ENCODE data around the gene BPNT1.
"Not testable (repeated sequence)": the region's sequence is repeated elsewhere in the genome, so short reads cannot be mapped to it uniquely, and the experiment has no call there.

BPNT1 gene

DNA sequence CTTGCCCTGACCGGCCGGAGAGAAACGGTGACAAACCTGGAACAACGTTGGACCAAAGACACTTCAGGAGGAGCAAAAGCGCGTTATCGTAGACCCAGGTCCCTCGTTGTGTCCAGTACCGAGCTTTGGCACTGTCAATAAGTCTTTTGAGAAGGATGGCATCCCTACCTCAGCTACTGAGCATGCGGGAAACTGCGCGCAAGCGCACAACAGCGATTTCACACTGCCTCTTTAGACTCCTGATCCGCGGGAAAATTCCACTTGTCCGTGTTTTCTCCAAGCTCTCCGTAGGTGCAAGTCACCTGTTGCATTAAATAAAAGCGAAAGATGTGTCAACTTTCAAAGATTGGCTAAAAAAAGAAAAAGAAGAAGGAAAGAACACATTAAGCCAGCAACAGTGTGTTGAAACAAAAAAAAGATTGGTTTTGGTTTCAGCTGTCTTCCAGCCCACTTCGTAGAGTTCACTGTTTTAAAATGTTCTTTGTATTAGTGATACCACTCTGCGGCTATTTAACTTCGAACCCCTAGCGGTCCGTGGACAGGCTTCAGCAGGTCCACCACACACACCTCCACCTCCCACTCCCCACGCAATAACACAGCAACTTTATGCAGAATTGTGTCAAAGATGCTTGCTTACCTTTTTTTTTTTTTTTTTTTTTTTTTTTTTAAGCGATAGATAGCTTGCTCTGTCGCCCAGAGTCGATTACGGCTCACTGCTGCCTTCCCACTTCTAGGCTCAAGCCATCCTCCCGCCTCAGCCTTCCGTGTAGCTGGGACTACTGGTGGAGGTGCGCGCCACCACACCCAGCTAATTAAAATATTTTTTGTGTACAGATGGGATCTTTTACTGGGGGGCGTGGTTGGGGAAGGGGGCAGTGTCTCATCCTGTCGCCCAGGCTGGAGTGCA, at the start of gene BPNT1:
TSS of gene BPNT1 (minus strand) at position 139 of the 907 bp plus-strand sequence. CDS start 9,942 bp downstream, outside the sequence.
- peak; percentile 93 for DNase-seq

GRCh38 chr1:220137019-220137786, 47.6 kb upstream of the BPNT1 start:
- no peak for DNase-seq

GRCh38 chr1:220135755-220136154, 46.2 kb upstream of the BPNT1 start:
- no peak for DNase-seq

DNA sequence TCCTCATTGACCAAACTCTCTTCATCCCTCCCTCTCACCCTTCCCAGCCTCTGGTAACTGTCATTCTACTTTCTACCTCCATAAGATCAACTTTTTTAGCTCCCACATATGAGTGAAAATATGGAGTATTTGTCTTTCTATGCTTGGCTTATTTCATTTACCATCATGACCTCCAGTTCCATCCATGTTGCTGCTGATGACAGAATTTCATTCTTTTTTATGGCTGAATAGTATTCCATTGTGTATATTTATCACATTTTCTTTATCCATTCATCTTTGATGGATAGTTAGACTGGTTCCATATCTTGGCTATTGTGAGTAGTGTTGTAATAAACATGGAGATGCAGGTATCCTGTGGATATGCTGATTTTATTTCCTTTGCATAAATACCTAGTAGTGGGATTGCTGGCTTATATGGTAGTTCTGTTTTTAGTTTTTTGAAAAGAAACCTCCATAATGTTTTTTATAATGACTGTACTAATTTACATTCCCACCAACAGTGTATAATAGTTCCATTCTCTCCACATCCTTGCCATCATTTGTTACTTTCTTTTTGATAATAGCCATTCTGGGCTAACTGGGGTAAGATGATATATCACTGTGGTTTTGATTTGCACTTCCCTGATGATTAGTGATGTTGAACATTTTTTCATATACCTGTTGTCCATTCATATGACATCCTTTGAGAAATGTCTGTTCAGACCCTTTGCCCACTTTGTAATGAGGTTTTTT, 40.1 kb upstream of the BPNT1 start:
- no peak for DNase-seq

DNA sequence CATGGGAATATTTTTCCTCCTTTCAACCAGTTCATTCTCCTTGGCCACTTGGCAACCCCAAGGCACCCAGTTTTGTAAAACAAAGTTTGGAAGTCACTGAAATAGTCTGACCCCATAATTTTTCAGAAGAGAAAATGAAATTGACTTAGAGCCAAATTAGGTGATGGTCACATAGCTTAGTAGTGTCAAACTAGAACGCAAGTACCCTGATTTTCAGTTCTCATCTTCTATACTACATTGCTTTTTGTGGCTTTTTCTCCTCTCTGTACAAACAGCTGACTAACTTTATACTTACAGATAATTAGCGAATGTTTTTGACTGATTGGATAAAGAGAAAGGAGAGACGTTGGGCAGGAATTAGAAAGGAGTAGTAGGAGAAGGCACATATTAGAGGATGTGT, 37.5 kb upstream of the BPNT1 start:
- no peak for DNase-seq

GRCh38 chr1:220124542-220124941, 35.0 kb upstream of the BPNT1 start:
- no peak for DNase-seq

- no peak for DNase-seq
These were observed 34.3 kb upstream of the BPNT1 start for GRCh38 chr1:220123889-220124288.

DNA sequence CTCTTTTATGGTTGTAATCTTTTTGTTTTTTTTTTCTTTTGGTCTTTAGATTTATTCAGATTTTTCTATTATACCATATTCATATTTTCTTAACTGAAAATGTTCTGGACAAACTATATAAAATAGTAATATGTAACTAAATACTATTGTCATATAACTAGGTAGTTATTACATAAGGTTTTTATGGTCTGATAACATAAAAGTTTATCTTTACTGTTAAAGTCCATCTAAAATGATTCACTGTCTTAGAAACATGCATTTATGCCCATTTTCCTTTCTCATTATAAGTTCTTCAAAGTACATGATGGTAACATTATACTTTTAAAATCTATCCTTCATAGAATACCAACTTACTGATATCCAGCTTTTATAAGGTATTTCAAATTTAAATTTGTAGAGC, 33.5 kb upstream of the BPNT1 start:
- DNase-seq: no peak

GRCh38 chr1:220121791-220122530, 32.4 kb upstream of the BPNT1 start:
- DNase-seq: no peak

GRCh38 chr1:220119043-220119512, 29.5 kb upstream of the BPNT1 start:
- DNase-seq: no peak

DNA sequence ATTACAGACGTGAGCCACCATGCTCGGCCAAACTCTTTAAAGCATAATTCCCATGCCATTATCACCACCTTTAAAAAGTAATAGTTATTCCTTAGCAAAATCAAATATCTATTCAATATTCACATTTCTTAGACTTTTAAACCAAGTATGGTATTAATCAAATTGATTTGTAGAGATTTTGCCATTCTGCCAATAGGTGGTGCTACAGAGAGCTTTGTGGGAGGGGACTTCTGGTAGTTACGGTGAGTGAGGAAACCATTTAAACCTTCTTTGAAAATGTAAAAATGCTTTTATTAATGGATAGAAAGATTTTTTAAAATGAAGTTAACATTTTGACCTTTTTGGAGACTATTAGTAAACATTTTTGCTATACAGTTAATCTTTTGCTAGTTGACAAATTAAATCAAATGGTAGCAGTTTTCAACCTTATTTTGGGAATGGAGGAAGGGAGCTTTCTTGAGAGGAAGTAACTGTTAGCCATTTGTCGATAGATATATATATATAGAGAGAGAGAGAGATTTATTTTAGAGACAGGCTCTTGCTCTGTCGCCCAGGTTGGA, 23.6 kb upstream of the BPNT1 start:
- no peak for DNase-seq

- not testable (repeated sequence) for DNase-seq
These were observed 23.0 kb upstream of the BPNT1 start for GRCh38 chr1:220112600-220112999.

GRCh38 chr1:220110473-220110872, 20.9 kb upstream of the BPNT1 start:
- DNase-seq: not testable (repeated sequence)

- no peak for DNase-seq
These were observed 10.2 kb upstream of the BPNT1 start for GRCh38 chr1:220099826-220100225.

DNA sequence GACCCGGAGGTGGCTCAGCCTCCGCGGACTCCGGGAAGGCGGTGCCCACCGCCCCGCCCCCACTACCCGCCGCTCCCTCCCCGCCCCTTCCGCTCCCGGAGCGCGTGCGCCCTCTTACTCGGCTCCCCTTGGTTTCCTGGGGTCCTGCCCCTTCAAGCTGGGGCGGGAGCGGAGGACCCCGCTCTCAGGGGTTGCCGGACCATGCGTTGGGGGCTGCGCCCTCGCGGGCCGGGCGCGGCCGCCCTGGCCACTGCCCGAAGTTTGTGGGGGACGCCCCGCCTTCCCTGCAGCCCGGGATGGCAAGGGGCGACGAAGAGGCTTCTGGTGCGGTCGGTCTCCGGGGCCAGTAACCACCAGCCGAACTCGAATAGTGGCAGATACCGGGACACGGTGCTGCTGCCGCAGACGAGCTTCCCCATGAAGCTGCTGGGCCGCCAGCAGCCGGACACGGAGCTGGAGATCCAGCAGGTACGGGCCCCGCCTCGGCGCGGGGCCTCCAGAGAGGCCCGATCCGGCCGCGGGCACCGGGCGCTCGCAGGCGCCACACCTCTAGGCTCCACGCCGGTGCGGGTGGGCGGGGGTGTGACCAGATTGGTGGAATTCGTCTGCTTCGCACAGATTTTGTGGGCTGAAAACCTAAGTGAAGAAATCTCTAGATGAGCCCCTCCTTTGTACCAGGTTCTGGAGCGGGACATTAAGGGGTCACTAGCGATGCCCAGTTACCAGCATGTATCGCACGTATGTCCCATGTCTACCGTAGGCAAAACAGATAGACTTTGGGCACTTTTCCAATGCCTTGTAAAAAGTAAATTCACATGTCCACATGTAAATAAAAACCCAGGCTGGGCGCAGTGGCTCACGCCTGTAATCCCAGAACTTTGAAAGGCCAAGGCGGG, 4.7 kb upstream of the BPNT1 start, which contains the start of gene IARS2:
TSS of gene IARS2 (plus strand) at position 117 of the 896 bp plus-strand sequence. CDS start at position 202, 85 bp downstream.
- DNase-seq: peak; percentile 65

GRCh38 chr1:220093361-220094015, 3.9 kb upstream of the BPNT1 start:
- no peak for DNase-seq

- no peak for DNase-seq
These were observed 3.1 kb upstream of the BPNT1 start for GRCh38 chr1:220092694-220093093.

DNA sequence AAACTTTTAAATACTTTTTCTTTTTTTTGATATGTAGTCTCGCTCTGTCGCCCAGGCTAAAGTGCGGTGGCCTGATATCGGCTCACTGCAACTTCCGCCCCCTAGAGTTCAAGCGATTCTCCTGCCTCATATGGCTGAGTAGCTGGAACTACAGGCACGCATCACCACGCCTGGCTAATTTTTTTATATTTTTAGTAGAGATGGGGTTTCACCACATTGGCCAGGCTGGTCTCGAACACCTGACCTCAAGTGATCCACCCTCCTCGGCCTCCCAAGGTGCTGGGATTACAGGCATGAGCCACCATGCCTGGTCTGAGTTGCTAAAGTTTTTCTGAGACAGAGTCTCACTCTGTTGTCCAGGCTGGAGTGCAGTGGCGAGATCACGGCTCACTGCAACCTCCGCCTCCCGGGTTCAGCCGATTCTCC, 3.3 kb downstream of the BPNT1 start:
- not testable (repeated sequence) for DNase-seq

DNA sequence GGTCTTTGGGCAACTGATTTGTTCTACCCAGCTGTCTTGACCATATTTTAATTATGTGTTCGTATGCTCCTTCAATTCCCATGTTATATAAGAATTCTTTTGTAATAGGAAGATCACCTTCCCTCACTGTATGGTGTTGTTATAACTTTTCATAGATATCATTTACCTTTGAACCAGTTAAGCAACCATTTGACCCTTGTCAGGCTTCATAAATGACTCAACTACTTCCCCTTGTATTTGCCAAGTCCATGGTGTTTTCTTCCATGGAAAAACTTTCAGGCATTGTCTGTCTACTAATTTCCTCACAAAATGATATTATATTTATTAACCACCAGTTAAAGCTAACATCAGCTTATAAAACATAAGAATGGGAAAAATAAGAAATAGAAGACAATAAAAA, 5.1 kb downstream of the BPNT1 start:
- no peak for DNase-seq

GRCh38 chr1:220077887-220078286, 11.7 kb downstream of the BPNT1 start:
- DNase-seq: no peak

Measured in NCI-H446 treated with DMSO at 0.1 percent for 48 hours (cell line).